Upper lobe of left lung (tissue), 4 donors: Measurements from ENCODE around the gene NDUFV2.

Experiments used
- CTCF ChIP-seq, 6 experiments: fragments of 450-650 bp in 4 of 6; fragments of 200-600 bp in 2 of 6; sonication (generic) in 2 of 6; IDR thresholded peaks; one replicate each; pipeline ENCODE4 v1.5.1; 2016 to 2019; ENCODE audit warnings: antibody characterized with exemption in 6 of 6
- POLR2A ChIP-seq, 4 donors: fragments of 450-650 bp; IDR thresholded peaks; one replicate each; pipeline ENCODE4 v1.5.1; 2016 to 2017; ENCODE audit warnings: antibody characterized with exemption in 4 of 4, mild to moderate bottlenecking in 2 of 4

- TF ChIP-seq CTCF (IDR thresholded peaks at IDR 0.05) (no peak), POLR2A (IDR thresholded peaks at IDR 0.05) (no peak)
These were observed 21.0 kb downstream of the NDUFV2 start for GRCh38 chr18:9123520-9123919.
